Gastrocnemius medialis (tissue), 4 donors: ENCODE measurements around the gene PTPRM. TPM values are rescaled to one million over a fixed set of nuclear protein-coding genes. Genes with fewer than 3 reads are reported as not detected.

ENCODE experiments used
- ATAC-seq, 2 donors: fragments of 150-250 bp; one replicate each; pipeline ENCODE4 v1.9.1; 2016
- DNase-seq, 2 donors: peaks; one replicate each; pipeline ENCODE4 v3.0.0-alpha.2; 2019
- H3K27ac ChIP-seq, 4 donors: fragments of 200-600 bp; sonication (generic); 1 replicate in 1 of 4; 2 replicates in 3 of 4; pipeline ENCODE4 v1.5.1; 2016 to 2018; ENCODE audit warnings: mild to moderate bottlenecking in 2 of 4, moderate library complexity in 1 of 4
- H3K27me3 ChIP-seq, 3 donors: fragments of 200-600 bp; sonication (generic) in 2 of 3; 1 replicate in 1 of 3; 2 replicates in 2 of 3; pipeline versions ENCODE4 v1.5.1 to v1.6.0; 2016 to 2019; ENCODE audit warnings: mild to moderate bottlenecking in 1 of 3, moderate library complexity in 1 of 3
- H3K36me3 ChIP-seq, 2 donors: fragments of 200-600 bp; sonication (generic) in 1 of 2; one replicate each; pipeline ENCODE4 v1.5.1; 2017 to 2018
- H3K4me1 ChIP-seq, 2 donors: fragments of 200-600 bp; sonication (generic) in 1 of 2; one replicate each; pipeline ENCODE4 v1.5.1; 2016 to 2017; ENCODE audit warnings: mild to moderate bottlenecking in 2 of 2
- H3K4me3 ChIP-seq, 4 donors: fragments of 200-600 bp; sonication (generic) in 3 of 4; 1 replicate in 1 of 4; 2 replicates in 3 of 4; pipeline ENCODE4 v1.5.1; 2016 to 2019; ENCODE audit warnings: mild to moderate bottlenecking in 2 of 4
- H3K9me3 ChIP-seq, 3 donors: fragments of 200-600 bp; sonication (generic) in 2 of 3; 1 replicate in 1 of 3; 2 replicates in 2 of 3; pipeline ENCODE4 v1.5.1; 2016 to 2019
- CTCF ChIP-seq, 5 experiments: fragments of 450-650 bp in 3 of 5; fragments of 200-600 bp in 2 of 5; sonication (generic) in 2 of 5; IDR thresholded peaks in 4 of 5; conservative IDR thresholded peaks in 1 of 5; 1 replicate in 4 of 5; 2 replicates in 1 of 5; pipeline ENCODE4 v1.5.1; 2016 to 2019; ENCODE audit warnings: antibody characterized with exemption in 5 of 5, mild to moderate bottlenecking in 3 of 5, moderate library complexity in 3 of 5
- POLR2A ChIP-seq, 2 donors: fragments of 450-650 bp; IDR thresholded peaks; one replicate each; pipeline ENCODE4 v1.6.1; 2017; ENCODE audit warnings: antibody characterized with exemption in 2 of 2, mild to moderate bottlenecking in 2 of 2, moderate library complexity in 2 of 2
- in situ Hi-C, 4 donors: fragments of 200-750 bp; cut with MboI; loops; one replicate each; pipeline versions ENCODE4 v1.15.0 to v1.8.0; 2017; ENCODE audit warnings: low sequenced_read_pairs in 4 of 4
- intact Hi-C: fragments of 100-400 bp; cut with DNase I; formaldehyde crosslinking; loops from one replicate; pipeline ENCODE4 v1.15.1; 2023; ENCODE audit warnings: low total_unique reads
- total RNA-seq, 4 donors: library from RNA; depleted of rRNA; stranded (reverse); fragments of >200 nt; gene quantifications; one replicate each; pipeline versions ENCODE4 v1.1.0 to v1.2.3, GENCODE V29; 2016

PTPRM gene
- total RNA-seq, 4 donors from 2014 or later: 52.6 to 79.3 (median 63.8) TPM

DNA sequence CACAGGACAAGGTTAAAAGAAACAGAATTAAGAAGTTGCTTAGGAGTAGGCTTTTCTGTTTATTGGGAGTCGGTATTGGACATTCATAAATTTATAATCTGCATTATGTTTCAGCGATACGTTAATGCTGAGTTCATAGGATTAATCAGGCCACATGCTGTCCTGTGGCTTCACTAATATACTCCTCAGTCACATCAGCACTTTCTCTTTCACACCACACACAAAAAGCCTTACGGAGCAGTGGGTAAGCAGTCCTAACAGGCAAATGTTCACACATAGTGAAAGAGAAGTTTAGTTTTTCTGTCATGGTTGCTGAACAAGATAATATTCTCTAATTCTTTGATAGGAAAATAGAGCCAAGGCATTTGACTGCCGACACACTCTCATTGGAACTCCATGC lies 630.4 kb downstream of the PTPRM start:
- no peak overlapping the region for H3K4me3 ChIP-seq
- H3K27me3 ChIP-seq: no peaks in the 10 kb centered on the region
- no peaks in the 10 kb centered on the region for H3K36me3 ChIP-seq
- H3K4me1 ChIP-seq: no peaks in the 10 kb centered on the region
- TF ChIP-seq POLR2A (IDR thresholded peaks at IDR 0.05): no peak
- TF ChIP-seq CTCF (IDR thresholded peaks at IDR 0.05 in 4 of 5, conservative IDR thresholded peaks at IDR 0.05 in 1 of 5): no peak
- intact Hi-C loops (no loop called here), in situ Hi-C loops (no loop called here)
- no peaks in the 10 kb centered on the region for H3K9me3 ChIP-seq
- DNase-seq (no peak), ATAC-seq (no peak)
- H3K27ac ChIP-seq: no peak overlapping the region

GRCh38 chr18:8207996-8208395 lies 640.9 kb downstream of the PTPRM start:
- no peaks in the 10 kb centered on the region for H3K4me1 ChIP-seq
- no peak for TF ChIP-seq CTCF (IDR thresholded peaks at IDR 0.05 in 4 of 5, conservative IDR thresholded peaks at IDR 0.05 in 1 of 5)
- no peak for TF ChIP-seq POLR2A (IDR thresholded peaks at IDR 0.05)
- in situ Hi-C loops (no loop called here), intact Hi-C loops (no loop called here)
- H3K27me3 ChIP-seq: no peaks in the 10 kb centered on the region
- H3K36me3 ChIP-seq: no peaks in the 10 kb centered on the region
- no peak for DNase-seq
- ATAC-seq: no peak
- H3K4me3 ChIP-seq: no peak overlapping the region
- H3K9me3 ChIP-seq: no peaks in the 10 kb centered on the region
- no peak overlapping the region for H3K27ac ChIP-seq

DNA sequence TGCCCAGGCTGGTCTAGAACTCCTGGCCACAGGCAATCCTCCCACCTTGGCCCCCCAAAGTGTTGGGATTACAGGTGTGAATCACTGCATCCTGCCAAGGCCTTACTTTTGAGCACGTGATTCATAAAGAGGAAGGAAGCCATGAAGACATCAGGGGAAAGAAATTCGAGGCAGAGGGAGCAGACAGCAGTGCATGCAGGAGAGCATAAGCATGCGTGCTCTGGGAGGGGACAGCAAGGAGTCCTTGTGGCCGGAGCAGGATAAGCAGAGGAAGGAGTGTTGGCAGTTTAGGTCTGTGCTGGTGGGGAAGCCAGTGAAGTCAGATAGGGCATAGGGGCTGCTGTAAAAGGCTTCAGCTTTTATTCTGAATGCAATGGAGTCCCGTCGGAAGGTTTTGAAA lies 641.6 kb downstream of the PTPRM start:
- Histone ChIP-seq H3K9me3 (no peaks in the 10 kb centered on the region), H3K4me1 (no peaks in the 10 kb centered on the region), H3K36me3 (no peaks in the 10 kb centered on the region), H3K27ac (no peak overlapping the region), H3K4me3 (no peak overlapping the region), H3K27me3 (no peaks in the 10 kb centered on the region)
- in situ Hi-C loops (no loop called here), intact Hi-C loops (no loop called here)
- TF ChIP-seq POLR2A (IDR thresholded peaks at IDR 0.05): no peak
- TF ChIP-seq CTCF (IDR thresholded peaks at IDR 0.05 in 4 of 5, conservative IDR thresholded peaks at IDR 0.05 in 1 of 5): no peak
- ATAC-seq: no peak
- no peak for DNase-seq

GRCh38 chr18:8212896-8213780 lies 646.0 kb downstream of the PTPRM start:
- intact Hi-C loops: no loop called here
- Histone ChIP-seq H3K4me1 (no peaks in the 10 kb centered on the region), H3K27ac (no peak overlapping the region), H3K36me3 (no peaks in the 10 kb centered on the region), H3K4me3 (no peak overlapping the region), H3K27me3 (no peaks in the 10 kb centered on the region), H3K9me3 (no peaks in the 10 kb centered on the region)
- ATAC-seq: no peak
- DNase-seq: no peak
- in situ Hi-C loops: no loop called here
- no peak for TF ChIP-seq POLR2A (IDR thresholded peaks at IDR 0.05)
- no peak for TF ChIP-seq CTCF (IDR thresholded peaks at IDR 0.05 in 4 of 5, conservative IDR thresholded peaks at IDR 0.05 in 1 of 5)
